Measurements from ENCODE around the gene ZNF10. TPM values are rescaled to one million over a fixed set of nuclear protein-coding genes. Genes with fewer than 3 reads are reported as not detected.

Gene ZNF10
- 10 to 100 TPM; 11.7 to 46.6 (median 15.6) TPM for total RNA-seq
- total RNA-seq (2013) = 24.7 TPM
- total RNA-seq = 4.7 to 60.0 (median 13.9) reads per million in 29 experiments

DNA sequence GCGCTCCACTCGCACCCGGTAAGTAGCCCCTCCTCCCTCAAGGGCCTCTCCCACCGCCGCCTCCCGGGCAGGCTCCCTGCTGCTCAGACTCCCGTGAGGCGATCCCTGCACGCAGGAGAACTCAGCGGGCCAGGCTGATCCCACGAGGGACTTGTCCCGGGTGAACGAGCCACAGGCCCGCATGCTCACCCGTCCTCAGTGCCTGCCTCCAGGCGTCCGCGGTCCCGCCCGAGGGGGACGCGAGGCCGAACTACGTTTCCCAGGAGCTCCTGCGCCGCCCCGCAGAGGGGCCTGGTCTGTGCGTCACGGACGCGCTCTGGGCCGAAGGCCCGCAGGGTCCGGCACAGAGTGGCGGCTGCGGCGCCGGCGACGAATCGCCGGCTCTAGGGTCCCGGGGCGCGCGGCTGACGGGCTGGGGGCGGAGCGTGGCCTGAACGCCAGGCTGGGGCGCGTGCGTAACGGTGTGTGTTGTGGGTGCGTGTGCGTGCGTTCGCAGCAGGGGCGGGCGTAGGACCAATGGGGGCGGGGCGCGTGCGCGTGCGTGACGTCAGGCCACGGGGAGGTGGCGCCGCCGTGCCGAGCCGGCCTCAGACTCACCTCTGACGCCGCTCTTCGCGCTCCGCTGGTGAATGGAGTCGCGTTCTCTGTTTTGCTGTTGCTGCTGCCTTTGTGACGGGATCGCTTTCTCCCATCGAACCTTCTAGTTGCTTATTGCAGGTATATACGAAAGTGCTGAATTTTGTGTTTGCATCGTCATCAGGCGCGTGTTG lies at the start of gene ZNF10, which contains the start of gene ZNF891:
Gene ZNF10, plus strand, starts transcription at position 590 of the 770 bp plus-strand sequence. CDS start 13,866 bp downstream, outside the sequence.
Gene ZNF891, minus strand, starts transcription at position 237 of the 770 bp plus-strand sequence. CDS start 8,356 bp downstream, outside the sequence.
- Histone ChIP-seq H3K4me1 (ENCODE audit: control insufficient read depth in 1 of 2, extremely low read depth in 1 of 2, insufficient read depth in 2 of 2, low read length in 2 of 2) (peaks cover 5 to 16% of the 10 kb centered on the region in 2 experiments), H3K27me3 (replicated peaks in 1 of 2; ENCODE audit: control insufficient read depth in 2 of 2, extremely low read depth in 1 of 2, insufficient read depth in 2 of 2, low read length in 1 of 2) (no peaks in the 10 kb centered on the region), H3K27ac (ENCODE audit: low read length) (peak within 1 kb of the TSS; percentile 97), H3K36me3 (ENCODE audit: control insufficient read depth in 2 of 2, extremely low read depth in 1 of 2, insufficient read depth in 1 of 2, low read length in 1 of 2) (peaks cover 0 to 11% of the 10 kb centered on the region in 2 donors), H3K4me3 (ENCODE audit: control insufficient read depth in 1 of 2, extremely low read depth in 1 of 2, low read length in 1 of 2) (peak within 1 kb of the TSS; percentile 80 to 85), H3K9me3 (peaks cover 17% of the 10 kb centered on the region)
- Mint-ChIP-seq H3K27ac (peak within 1 kb of the TSS; percentile 97 to 98), H3K36me3 (peaks cover 69% of the 10 kb centered on the region), H3K4me1 (peaks cover 19 to 29% (median 22%) of the 10 kb centered on the region in 3 donors), H3K27me3 (no peaks in the 10 kb centered on the region), H3K9me3 (peaks cover 19 to 48% (median 24%) of the 10 kb centered on the region in 3 donors), H3K4me3 (peak within 1 kb of the TSS; percentile 92 to 97 (median 92))
- POLR2A ChIA-PET = interaction anchor here in 1 of 2 donors (0.6 to 2.9 kb wide), 4 partner anchors 49 to 144 kb away, joined by 3 to 16 read pairs (median 6); partner anchors contain the start of genes ZNF140 and ZNF26
- ATAC-seq (replicated peaks in 1 of 4) = peak; percentile 85 to 94 (median 92)
- under 1% methylated on average over 85 of the region's 87 CpGs for WGBS (ENCODE audit: insufficient coverage)
- DNase-seq = peak; percentile 91 to 98 (median 96)
- CTCF ChIA-PET = interaction anchor here in 1 of 2 donors (1.1 to 1.9 kb wide), 2 partner anchors 49 to 51 kb away, joined by 3 to 5 read pairs; partner anchors contain the start of gene ZNF268

DNA sequence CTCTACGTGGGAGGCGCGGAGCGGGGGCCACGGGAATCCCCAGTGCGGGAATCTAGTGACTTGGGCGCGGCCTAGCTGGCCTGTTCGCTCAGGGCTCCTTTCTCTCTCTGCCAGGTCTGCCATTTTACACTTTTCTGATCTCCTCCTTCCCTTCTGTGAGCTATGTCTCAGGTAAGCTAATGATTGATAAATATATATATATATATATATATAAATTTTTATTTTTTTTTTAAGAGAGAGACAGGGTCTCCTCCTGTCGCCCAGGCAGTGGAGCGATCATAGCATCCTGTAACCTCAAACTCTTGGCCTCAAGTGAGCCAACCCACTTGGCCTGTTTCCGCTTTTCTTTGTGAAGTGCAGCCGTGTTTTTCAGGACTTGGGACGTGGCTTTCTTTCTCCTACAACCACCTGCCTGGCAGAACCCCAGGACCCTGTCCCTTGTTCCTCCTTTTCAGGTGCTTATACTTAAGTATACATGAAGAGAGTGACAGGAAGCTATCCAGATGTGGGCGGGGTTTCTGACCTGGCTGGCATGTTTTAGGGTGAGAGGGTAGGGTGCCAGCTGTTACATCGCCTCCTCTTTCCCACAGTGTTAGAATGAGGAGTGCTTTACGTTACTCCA lies 49.2 kb upstream of the ZNF10 start:
- 11% methylated on average over 10 of the region's 17 CpGs for WGBS (ENCODE audit: insufficient coverage)
- H3K27me3 ChIP-seq (replicated peaks in 1 of 2; ENCODE audit: control insufficient read depth in 2 of 2, extremely low read depth in 1 of 2, insufficient read depth in 2 of 2, low read length in 1 of 2) = no peaks in the 10 kb centered on the region
- peak in 4 of 35 experiments; percentile 3 to 82 (median 42) for DNase-seq
- H3K36me3 ChIP-seq (ENCODE audit: control insufficient read depth in 2 of 2, extremely low read depth in 1 of 2, insufficient read depth in 1 of 2, low read length in 1 of 2) = peaks cover 4 to 38% of the 10 kb centered on the region in 2 donors
- Mint-ChIP-seq H3K27ac (peak overlapping the region; percentile 34 to 49), H3K4me1 (peaks cover 0 to 19% (median 14%) of the 10 kb centered on the region in 3 donors), H3K4me3 (no peak overlapping the region), H3K27me3 (no peaks in the 10 kb centered on the region), H3K36me3 (peaks cover 54% of the 10 kb centered on the region), H3K9me3 (peaks cover 17 to 45% (median 35%) of the 10 kb centered on the region in 3 donors)
- ATAC-seq (replicated peaks in 1 of 4) = no peak
- POLR2A ChIA-PET = interaction anchor here in 1 of 2 donors (0.6 to 1.2 kb wide), 2 partner anchors 31 to 49 kb away, joined by 4 to 5 read pairs; partner anchors contain the start of gene ZNF10
- H3K4me1 ChIP-seq (ENCODE audit: control insufficient read depth in 1 of 2, extremely low read depth in 1 of 2, insufficient read depth in 2 of 2, low read length in 2 of 2) = peaks cover 3 to 22% of the 10 kb centered on the region in 2 experiments
- H3K27ac ChIP-seq (ENCODE audit: low read length) = peak overlapping the region; percentile 98
- H3K4me3 ChIP-seq (ENCODE audit: control insufficient read depth in 1 of 2, extremely low read depth in 1 of 2, low read length in 1 of 2) = peak overlapping the region; percentile 64 to 72
- H3K9me3 ChIP-seq = peaks cover 18% of the 10 kb centered on the region
- CTCF ChIA-PET = interaction anchor here (1.0 to 2.1 kb wide), 4 partner anchors 50 to 100 kb away, joined by 3 to 6 read pairs (median 5); partner anchors contain the start of genes ZNF268 (in 2 of the 2), ZNF10 (in 1 of the 2) and ZNF891 (in 1 of the 2)

DNA sequence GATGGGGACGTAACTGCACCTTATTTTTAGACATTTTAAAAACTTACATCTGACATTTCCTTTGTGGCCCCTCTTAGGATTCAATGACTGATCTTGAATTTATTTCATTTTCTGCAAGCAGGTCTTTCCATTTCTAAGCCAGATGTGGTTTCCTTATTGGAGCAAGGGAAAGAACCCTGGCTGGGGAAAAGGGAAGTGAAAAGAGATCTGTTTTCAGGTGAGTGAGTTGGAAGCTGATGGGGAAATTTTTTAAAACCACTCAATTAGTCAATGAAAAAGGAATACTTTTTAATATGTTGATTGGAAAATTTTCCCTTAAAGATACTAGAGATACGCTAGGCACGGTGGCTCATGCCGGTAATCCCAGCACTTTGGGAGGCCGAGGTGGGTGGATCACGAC lies 47.1 kb upstream of the ZNF10 start:
- Mint-ChIP-seq H3K4me1 (peaks cover 0 to 19% (median 14%) of the 10 kb centered on the region in 3 donors), H3K36me3 (peaks cover 67% of the 10 kb centered on the region), H3K9me3 (peaks cover 17 to 43% (median 30%) of the 10 kb centered on the region in 3 donors), H3K4me3 (peak overlapping the region in 2 of 3 donors; percentile 9 to 20), H3K27ac (no peak overlapping the region), H3K27me3 (no peaks in the 10 kb centered on the region)
- H3K27me3 ChIP-seq (replicated peaks in 1 of 2; ENCODE audit: control insufficient read depth in 2 of 2, extremely low read depth in 1 of 2, insufficient read depth in 2 of 2, low read length in 1 of 2) = no peaks in the 10 kb centered on the region
- H3K9me3 ChIP-seq = peaks cover 22% of the 10 kb centered on the region
- ATAC-seq (replicated peaks in 1 of 4) (no peak), DNase-seq (no peak)
- POLR2A ChIA-PET = interaction anchor here in 1 of 2 donors (0.7 kb wide), 1 partner anchor 61 kb away, joined by 6 read pairs; no protein-coding TSS in a partner anchor
- H3K27ac ChIP-seq (ENCODE audit: low read length) = no peak overlapping the region
- 100% methylated on average over 4 of the region's 6 CpGs for WGBS (ENCODE audit: insufficient coverage)
- no peak overlapping the region for H3K4me3 ChIP-seq (ENCODE audit: control insufficient read depth in 1 of 2, extremely low read depth in 1 of 2, low read length in 1 of 2)
- CTCF ChIA-PET = interaction anchor here in 1 of 2 donors (0.6 kb wide), 1 partner anchor 67 kb away, joined by 3 read pairs; no protein-coding TSS in a partner anchor
- H3K4me1 ChIP-seq (ENCODE audit: control insufficient read depth in 1 of 2, extremely low read depth in 1 of 2, insufficient read depth in 2 of 2, low read length in 2 of 2) = peaks cover 3 to 22% of the 10 kb centered on the region in 2 experiments
- H3K36me3 ChIP-seq (ENCODE audit: control insufficient read depth in 2 of 2, extremely low read depth in 1 of 2, insufficient read depth in 1 of 2, low read length in 1 of 2) = peaks cover 11 to 55% of the 10 kb centered on the region in 2 donors

DNA sequence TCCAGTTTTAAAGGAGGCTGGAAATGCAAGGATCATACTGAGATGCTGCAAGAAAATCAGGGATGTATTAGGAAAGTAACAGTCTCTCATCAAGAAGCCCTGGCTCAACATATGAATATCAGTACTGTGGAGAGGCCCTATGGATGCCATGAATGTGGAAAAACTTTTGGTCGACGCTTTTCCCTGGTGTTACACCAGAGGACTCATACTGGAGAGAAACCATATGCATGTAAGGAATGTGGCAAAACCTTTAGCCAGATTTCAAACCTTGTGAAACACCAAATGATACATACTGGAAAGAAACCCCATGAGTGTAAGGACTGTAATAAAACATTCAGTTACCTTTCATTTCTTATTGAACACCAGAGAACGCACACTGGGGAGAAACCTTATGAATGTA lies 24.8 kb upstream of the ZNF10 start:
- WGBS (ENCODE audit: insufficient coverage) = no CpG with 5 or more reads among the region's 3 CpGs
- Mint-ChIP-seq H3K36me3 (peaks cover 90% of the 10 kb centered on the region), H3K9me3 (peaks cover 3 to 69% (median 52%) of the 10 kb centered on the region in 3 donors), H3K4me3 (no peak overlapping the region), H3K4me1 (no peaks in the 10 kb centered on the region), H3K27me3 (no peaks in the 10 kb centered on the region), H3K27ac (no peak overlapping the region)
- ATAC-seq (replicated peaks in 1 of 4) = no peak
- peaks cover 58% of the 10 kb centered on the region for H3K9me3 ChIP-seq
- H3K4me1 ChIP-seq (ENCODE audit: control insufficient read depth in 1 of 2, extremely low read depth in 1 of 2, insufficient read depth in 2 of 2, low read length in 2 of 2) = no peaks in the 10 kb centered on the region
- peak overlapping the region in 1 of 2 donors; percentile 47 for H3K4me3 ChIP-seq (ENCODE audit: control insufficient read depth in 1 of 2, extremely low read depth in 1 of 2, low read length in 1 of 2)
- peaks cover 23 to 34% of the 10 kb centered on the region in 2 donors for H3K36me3 ChIP-seq (ENCODE audit: control insufficient read depth in 2 of 2, extremely low read depth in 1 of 2, insufficient read depth in 1 of 2, low read length in 1 of 2)
- CTCF ChIA-PET = no interaction called here
- DNase-seq = peak in 1 of 35 experiments; percentile 4
- no peaks in the 10 kb centered on the region for H3K27me3 ChIP-seq (replicated peaks in 1 of 2; ENCODE audit: control insufficient read depth in 2 of 2, extremely low read depth in 1 of 2, insufficient read depth in 2 of 2, low read length in 1 of 2)
- H3K27ac ChIP-seq (ENCODE audit: low read length) = no peak overlapping the region
- POLR2A ChIA-PET = no interaction called here

DNA sequence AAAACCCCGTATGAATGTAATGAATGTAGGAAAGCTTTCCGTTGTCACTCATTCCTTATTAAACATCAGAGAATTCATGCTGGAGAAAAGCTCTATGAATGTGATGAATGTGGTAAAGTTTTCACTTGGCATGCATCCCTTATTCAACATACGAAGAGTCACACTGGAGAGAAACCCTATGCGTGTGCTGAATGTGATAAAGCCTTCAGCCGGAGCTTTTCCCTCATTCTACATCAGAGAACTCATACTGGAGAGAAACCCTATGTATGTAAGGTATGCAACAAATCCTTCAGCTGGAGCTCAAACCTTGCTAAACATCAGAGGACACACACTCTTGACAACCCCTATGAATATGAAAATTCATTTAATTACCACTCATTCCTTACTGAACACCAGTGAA lies 24.2 kb upstream of the ZNF10 start:
- ATAC-seq (replicated peaks in 1 of 4) (no peak), DNase-seq (peak in 1 of 35 experiments; percentile 11)
- no peak overlapping the region for H3K27ac Mint-ChIP-seq
- peaks cover 3 to 70% (median 48%) of the 10 kb centered on the region in 3 donors for H3K9me3 Mint-ChIP-seq
- H3K36me3 Mint-ChIP-seq = peaks cover 84% of the 10 kb centered on the region
- ChIA-PET CTCF (no interaction called here), POLR2A (no interaction called here)
- H3K4me3 Mint-ChIP-seq = no peak overlapping the region
- Histone ChIP-seq H3K27me3 (replicated peaks in 1 of 2; ENCODE audit: control insufficient read depth in 2 of 2, extremely low read depth in 1 of 2, insufficient read depth in 2 of 2, low read length in 1 of 2) (no peaks in the 10 kb centered on the region), H3K9me3 (peaks cover 52% of the 10 kb centered on the region), H3K27ac (ENCODE audit: low read length) (no peak overlapping the region), H3K36me3 (ENCODE audit: control insufficient read depth in 2 of 2, extremely low read depth in 1 of 2, insufficient read depth in 1 of 2, low read length in 1 of 2) (peaks cover 20 to 27% of the 10 kb centered on the region in 2 donors), H3K4me3 (ENCODE audit: control insufficient read depth in 1 of 2, extremely low read depth in 1 of 2, low read length in 1 of 2) (no peak overlapping the region), H3K4me1 (ENCODE audit: control insufficient read depth in 1 of 2, extremely low read depth in 1 of 2, insufficient read depth in 2 of 2, low read length in 2 of 2) (no peaks in the 10 kb centered on the region)
- H3K4me1 Mint-ChIP-seq = no peaks in the 10 kb centered on the region
- no CpG with 5 or more reads among the region's 5 CpGs for WGBS (ENCODE audit: insufficient coverage)
- H3K27me3 Mint-ChIP-seq = no peaks in the 10 kb centered on the region

DNA sequence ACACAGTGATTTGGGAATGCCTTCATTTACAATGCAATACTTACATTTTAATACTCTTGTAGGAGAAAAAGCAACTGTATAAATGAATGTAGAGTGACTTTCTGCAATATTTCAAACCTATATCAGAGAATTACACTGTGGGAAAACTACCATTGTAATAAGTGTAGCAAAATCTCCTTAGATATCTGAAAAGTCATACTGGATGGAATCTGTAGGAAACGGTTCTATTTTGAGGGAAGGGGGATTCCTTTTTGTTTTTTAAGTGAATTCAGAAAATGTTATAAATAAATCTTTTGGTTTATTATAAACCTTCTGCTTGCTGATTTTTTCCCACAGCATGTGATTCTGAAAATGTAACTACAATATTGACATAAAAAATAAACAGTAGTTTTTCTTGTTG lies 23.3 kb upstream of the ZNF10 start:
- Mint-ChIP-seq H3K27ac (no peak overlapping the region), H3K27me3 (no peaks in the 10 kb centered on the region), H3K36me3 (peaks cover 80% of the 10 kb centered on the region), H3K4me3 (no peak overlapping the region), H3K4me1 (no peaks in the 10 kb centered on the region), H3K9me3 (peaks cover 6 to 69% (median 48%) of the 10 kb centered on the region in 3 donors)
- no peak overlapping the region for H3K4me3 ChIP-seq (ENCODE audit: control insufficient read depth in 1 of 2, extremely low read depth in 1 of 2, low read length in 1 of 2)
- ATAC-seq (replicated peaks in 1 of 4) (no peak), DNase-seq (no peak)
- no peak overlapping the region for H3K27ac ChIP-seq (ENCODE audit: low read length)
- peaks cover 15 to 22% of the 10 kb centered on the region in 2 donors for H3K36me3 ChIP-seq (ENCODE audit: control insufficient read depth in 2 of 2, extremely low read depth in 1 of 2, insufficient read depth in 1 of 2, low read length in 1 of 2)
- H3K27me3 ChIP-seq (replicated peaks in 1 of 2; ENCODE audit: control insufficient read depth in 2 of 2, extremely low read depth in 1 of 2, insufficient read depth in 2 of 2, low read length in 1 of 2) = no peaks in the 10 kb centered on the region
- CTCF ChIA-PET = no interaction called here
- H3K9me3 ChIP-seq = peaks cover 52% of the 10 kb centered on the region
- WGBS (ENCODE audit: insufficient coverage) = no CpG with 5 or more reads among the region's 1 CpG
- POLR2A ChIA-PET = no interaction called here
- H3K4me1 ChIP-seq (ENCODE audit: control insufficient read depth in 1 of 2, extremely low read depth in 1 of 2, insufficient read depth in 2 of 2, low read length in 2 of 2) = no peaks in the 10 kb centered on the region
